Fibroblast of lung (primary cell): ENCODE data around the gene UBL4A.

ENCODE experiments used
- CTCF ChIP-seq, 2 donors: IDR thresholded peaks in 1 of 2; conservative IDR thresholded peaks in 1 of 2; 1 replicate in 1 of 2; 2 replicates in 1 of 2; pipeline ENCODE4 v1.5.1; 2011 to 2012; ENCODE audit warnings: low read length in 2 of 2, control low read depth in 1 of 2, inconsistent platforms in 1 of 2, low read depth in 1 of 2, mild to moderate bottlenecking in 1 of 2
- EZH2 ChIP-seq: IDR thresholded peaks from 2 replicates; pipeline ENCODE4 v1.5.1; 2012; ENCODE audit warnings: low read length, control low read depth, mild to moderate bottlenecking; ENCODE audit errors: missing control alignments

DNA sequence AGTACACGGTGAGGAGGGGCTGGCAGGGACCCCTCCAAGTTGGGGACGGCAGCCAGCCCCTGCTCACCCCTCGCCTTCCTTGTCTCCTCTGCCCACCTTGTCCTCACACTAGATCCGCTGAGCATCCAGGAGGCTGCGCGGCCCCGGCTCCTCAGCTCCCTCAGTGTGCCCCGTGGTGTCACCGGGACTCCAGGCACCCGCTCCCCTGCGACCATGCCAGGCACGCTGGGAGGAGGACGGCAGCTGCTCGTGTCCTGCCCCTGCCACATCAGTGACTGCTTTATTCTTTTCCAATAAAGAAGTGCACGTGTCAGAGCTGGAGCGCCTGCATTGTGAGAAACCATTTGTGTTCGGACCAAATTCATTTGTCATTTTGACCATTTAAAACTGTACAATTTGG is 36.1 kb downstream of the UBL4A start:
- TF ChIP-seq CTCF (conservative IDR thresholded peaks at IDR 0.05 in 1 of 2, IDR thresholded peaks at IDR 0.05 in 1 of 2; ENCODE audit: low read depth in 1 of 2, low read length in 2 of 2) (no peak), EZH2 (no peak)
